HG03025 (cell line): Measurements from ENCODE around the gene PSMC2.
"Not testable (repeated sequence)": the region's sequence is repeated elsewhere in the genome, so short reads cannot be mapped to it uniquely, and the experiment has no call there.

ENCODE experiments used
- ATAC-seq: cut with Tn5 transposase; IDR thresholded peaks from one replicate; pipeline ENCODE4 v1.9.1; 2021; ENCODE audit warnings: mild to moderate bottlenecking, moderate library complexity; ENCODE audit not compliant: unreplicated experiment, low FRiP score

PSMC2 gene

GRCh38 chr7:103373866-103374643 is 26.6 kb downstream of the PSMC2 start:
- ATAC-seq: no peak

- ATAC-seq: no peak
Measured at GRCh38 chr7:103379270-103379975, 32.0 kb downstream of the PSMC2 start.

GRCh38 chr7:103380395-103381191 is 33.1 kb downstream of the PSMC2 start:
- ATAC-seq: no peak

GRCh38 chr7:103381280-103382031 is 34.0 kb downstream of the PSMC2 start:
- ATAC-seq: no peak

- no peak for ATAC-seq
Measured at GRCh38 chr7:103382032-103382402, 34.6 kb downstream of the PSMC2 start.

- ATAC-seq: no peak
Measured at GRCh38 chr7:103387242-103387641, 39.8 kb downstream of the PSMC2 start.

- ATAC-seq: no peak
Measured at GRCh38 chr7:103388469-103389140, 41.2 kb downstream of the PSMC2 start.

GRCh38 chr7:103389263-103389662 is 41.8 kb downstream of the PSMC2 start:
- no peak for ATAC-seq

- ATAC-seq: no peak
Measured at GRCh38 chr7:103391150-103391549, 43.7 kb downstream of the PSMC2 start.

- ATAC-seq: no peak
Measured at GRCh38 chr7:103391976-103392375, 44.5 kb downstream of the PSMC2 start.

GRCh38 chr7:103394566-103394965 is 47.1 kb downstream of the PSMC2 start:
- no peak for ATAC-seq

GRCh38 chr7:103395071-103395470 is 47.6 kb downstream of the PSMC2 start:
- ATAC-seq: no peak

GRCh38 chr7:103396471-103396870 is 49.0 kb downstream of the PSMC2 start:
- ATAC-seq: no peak

- ATAC-seq: no peak
Measured at GRCh38 chr7:103398483-103399127, 51.2 kb downstream of the PSMC2 start.

- ATAC-seq: not testable (repeated sequence)
Measured at GRCh38 chr7:103399687-103400086, 52.2 kb downstream of the PSMC2 start.

- ATAC-seq: not testable (repeated sequence)
Measured at GRCh38 chr7:103405789-103406613, 58.6 kb downstream of the PSMC2 start.

GRCh38 chr7:103412151-103412550 is 64.7 kb downstream of the PSMC2 start:
- ATAC-seq: no peak

GRCh38 chr7:103413407-103413806 is 66.0 kb downstream of the PSMC2 start:
- no peak for ATAC-seq

GRCh38 chr7:103418241-103418640 is 70.8 kb downstream of the PSMC2 start:
- no peak for ATAC-seq
